HG02938 (cell line): ENCODE measurements around the gene LBX2.

Experiments used
- ATAC-seq: cut with Tn5 transposase; IDR thresholded peaks from one replicate; pipeline ENCODE4 v1.9.1; 2021; ENCODE audit warnings: mild to moderate bottlenecking, moderate library complexity; ENCODE audit not compliant: unreplicated experiment

LBX2 gene

DNA sequence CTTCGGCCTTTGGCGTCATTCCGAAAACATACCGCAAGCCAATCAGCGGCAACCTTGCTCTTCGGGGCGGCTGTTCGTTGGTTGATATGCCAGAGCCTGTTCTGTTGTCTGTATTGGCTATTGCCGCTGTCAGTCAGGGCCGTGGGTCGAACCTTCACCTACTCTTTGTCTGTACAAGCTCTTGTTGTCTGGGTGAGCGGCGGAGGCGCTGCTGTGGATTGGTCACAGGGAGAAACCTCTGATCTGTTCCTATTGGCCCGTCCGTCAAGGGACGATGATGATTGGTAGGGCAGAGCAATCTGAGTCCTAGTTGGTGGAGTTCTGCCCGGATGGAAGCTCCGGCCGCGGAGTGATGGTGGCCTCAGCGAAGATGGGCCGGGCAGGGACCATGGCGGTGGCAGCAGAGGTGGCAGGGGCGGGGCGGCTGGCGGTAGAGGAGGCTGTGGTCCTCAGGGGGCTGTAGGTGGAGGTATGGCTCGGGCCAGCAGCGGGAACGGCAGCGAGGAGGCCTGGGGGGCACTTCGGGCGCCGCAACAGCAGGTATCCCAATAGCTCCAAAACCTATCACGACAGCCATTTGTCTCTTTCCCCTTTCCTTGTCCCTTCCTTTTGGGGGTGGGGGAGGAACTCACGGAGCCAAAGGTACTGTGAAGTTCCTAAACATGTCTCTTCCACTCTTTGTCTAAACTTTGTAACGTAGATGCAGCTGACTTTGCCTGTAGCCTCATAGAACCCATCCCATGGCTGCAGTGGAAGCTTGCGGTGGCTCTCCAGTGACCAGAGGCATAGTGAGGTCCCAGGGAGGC, 41.1 kb downstream of the LBX2 start, which contains the start of gene WBP1:
Gene WBP1, plus strand, starts transcription at position 307 of the 806 bp plus-strand sequence. Its CDS starts 165 bp downstream, at position 472.
- peak; percentile 84 for ATAC-seq

DNA sequence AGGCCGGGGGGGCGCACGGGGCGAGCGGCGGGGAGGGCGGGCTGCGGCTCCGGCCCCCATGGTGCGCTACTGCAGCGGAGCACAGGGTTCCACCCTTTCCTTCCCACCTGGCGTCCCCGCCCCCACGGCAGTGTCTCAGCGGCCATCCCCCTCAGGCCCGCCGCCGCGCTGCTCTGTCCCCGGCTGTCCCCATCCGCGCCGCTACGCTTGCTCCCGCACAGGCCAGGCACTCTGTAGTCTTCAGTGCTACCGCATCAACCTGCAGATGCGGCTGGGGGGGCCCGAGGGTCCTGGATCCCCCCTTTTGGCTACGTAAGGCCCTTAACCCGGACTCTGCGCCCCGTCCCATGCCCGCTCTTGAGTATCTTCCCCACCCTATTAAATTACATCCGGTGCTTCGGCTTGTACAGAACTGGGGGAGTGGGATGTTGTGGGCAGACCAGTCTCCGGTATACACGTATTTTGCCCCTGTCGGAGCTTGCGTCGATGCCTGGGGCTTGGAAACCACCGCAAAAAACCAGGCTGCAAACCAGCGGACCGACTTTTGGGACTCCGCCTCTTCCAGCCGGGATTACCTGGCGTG, 41.8 kb downstream of the LBX2 start:
- ATAC-seq = peak; percentile 22

DNA sequence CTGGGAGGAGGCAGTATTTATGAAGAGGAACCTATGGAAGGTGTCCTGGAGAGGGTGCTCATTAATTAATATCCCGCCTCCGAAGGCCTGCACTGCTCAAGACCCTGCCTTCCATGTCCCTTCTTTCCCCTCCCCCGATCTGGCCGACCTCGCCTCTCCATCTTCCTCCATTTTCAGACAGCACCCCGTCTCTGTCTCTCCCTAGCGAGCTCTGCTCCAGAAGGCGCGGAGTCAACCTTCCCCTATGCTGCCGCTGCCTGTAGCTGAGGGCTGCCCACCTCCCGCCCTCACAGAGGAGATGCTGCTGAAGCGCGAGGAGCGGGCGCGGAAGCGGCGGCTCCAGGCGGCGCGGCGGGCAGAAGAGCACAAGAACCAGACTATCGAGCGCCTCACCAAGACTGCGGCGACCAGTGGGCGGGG, 42.3 kb downstream of the LBX2 start:
- ATAC-seq = no peak

DNA sequence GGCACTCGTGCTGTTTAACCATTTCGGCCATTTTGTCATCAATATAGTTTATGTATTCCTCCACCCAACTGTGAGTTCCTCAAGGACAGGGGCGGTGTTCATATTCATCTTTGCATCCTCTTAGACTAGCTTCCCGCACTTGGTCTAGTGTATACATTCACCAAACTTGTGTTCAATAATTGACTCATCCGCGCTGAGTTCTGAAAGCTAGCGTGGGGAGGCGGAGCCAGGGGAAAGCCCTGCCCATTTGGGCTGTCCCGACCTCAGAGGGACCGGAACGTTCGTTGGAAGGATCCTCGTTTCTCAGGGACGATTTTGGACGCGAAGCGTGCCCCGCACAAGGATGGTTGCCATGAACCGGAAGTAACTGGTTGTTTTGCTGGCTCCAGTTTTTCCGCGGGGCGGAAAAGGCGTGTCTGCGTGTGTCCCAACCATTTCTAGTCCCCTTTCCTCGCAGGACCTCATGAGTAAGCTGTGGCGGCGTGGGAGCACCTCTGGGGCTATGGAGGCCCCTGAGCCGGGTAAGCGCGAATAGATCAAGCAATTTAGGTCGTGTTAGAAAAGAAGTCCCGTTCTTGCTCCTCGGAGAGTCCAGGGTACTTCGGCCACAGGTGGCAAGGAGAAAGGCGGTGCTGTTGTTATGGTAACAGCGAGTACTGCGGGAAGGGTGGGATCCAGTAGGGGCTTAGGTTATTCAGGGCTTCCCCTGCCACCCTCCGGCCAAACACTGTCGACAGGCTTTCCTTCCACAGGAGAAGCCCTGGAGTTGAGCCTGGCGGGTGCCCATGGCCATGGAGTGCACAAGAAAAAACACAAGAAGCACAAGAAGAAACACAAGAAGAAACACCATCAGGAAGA, 44.5 kb downstream of the LBX2 start, which contains the start of gene INO80B:
Gene INO80B, plus strand, starts transcription at position 434 of the 858 bp plus-strand sequence. Its CDS starts 30 bp downstream, at position 464.
- peak; percentile 34 for ATAC-seq

DNA sequence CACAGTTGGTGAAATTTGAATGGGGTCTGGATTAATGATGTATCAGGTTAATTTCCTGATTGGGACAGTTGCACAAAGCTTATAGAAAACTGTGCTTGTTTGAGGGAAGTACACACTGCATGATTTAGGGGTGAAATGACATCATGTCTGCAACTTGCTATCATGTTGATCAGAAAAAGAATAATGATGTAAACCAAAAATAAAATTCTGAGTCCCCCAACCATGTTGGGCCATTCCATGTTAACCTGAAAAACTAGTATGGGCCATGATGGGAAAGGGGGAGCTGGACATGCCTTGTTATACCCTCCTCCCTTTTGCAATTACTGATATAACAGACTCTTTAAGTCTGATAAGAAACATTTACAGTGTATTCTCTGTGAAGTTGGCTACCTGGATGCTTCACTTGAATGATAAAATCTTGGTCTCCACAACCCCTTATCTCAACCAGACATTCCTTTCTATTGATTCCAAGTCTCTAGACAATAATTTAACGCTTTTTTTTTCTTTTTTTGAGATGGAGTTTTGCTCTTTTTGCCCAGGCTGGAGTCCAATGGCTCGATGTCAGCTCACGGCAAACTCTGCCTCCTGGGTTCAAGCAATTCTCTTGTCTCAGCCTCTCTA, 48.7 kb downstream of the LBX2 start:
- ATAC-seq = no peak

DNA sequence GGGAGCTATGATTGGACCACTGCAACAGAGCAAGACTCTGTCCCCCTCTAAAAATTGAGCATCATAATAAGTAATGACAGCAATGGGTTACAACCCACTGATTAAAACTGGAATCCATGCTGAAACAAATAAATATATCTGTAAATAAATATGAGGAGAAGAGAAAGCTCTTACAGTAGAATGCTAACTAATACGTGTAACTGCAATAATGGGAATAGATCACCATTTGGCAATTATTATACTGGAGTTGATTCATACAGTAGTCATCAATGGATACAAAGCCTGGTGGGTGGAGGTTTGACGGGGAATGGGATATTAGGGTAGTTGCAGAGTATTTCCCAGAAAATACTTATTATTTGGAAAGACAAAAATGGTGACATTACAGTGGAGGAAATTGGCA, 50.6 kb downstream of the LBX2 start:
- no peak for ATAC-seq
